Measurements from ENCODE around the gene NTM. TPM values are rescaled to one million over a fixed set of nuclear protein-coding genes. Genes with fewer than 3 reads are reported as not detected.

NTM gene
- total RNA-seq, 1 experiment from 2014 or later: 15.8 TPM

DNA sequence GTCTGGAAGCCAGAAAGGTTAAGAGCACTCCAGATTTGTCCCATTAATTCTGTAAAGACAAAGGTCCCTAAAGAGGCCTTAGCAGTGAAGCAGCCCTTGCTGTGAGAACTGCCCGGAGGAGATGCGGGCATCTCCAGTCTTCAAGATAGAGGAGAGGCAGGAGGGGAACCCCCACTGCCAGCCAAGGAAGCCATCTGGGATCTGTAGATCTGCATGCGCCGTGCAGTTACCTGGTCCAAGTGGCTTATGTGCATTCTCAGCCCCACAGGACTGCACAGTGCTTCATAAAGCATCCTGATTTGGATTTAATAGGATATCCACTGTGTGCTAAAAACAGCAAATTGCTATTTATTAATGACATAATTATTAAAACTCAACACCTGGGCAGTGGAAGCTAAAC is 834.6 kb downstream of the NTM start:
- no peak for DNase-seq (ENCODE audit: low read depth)

DNA sequence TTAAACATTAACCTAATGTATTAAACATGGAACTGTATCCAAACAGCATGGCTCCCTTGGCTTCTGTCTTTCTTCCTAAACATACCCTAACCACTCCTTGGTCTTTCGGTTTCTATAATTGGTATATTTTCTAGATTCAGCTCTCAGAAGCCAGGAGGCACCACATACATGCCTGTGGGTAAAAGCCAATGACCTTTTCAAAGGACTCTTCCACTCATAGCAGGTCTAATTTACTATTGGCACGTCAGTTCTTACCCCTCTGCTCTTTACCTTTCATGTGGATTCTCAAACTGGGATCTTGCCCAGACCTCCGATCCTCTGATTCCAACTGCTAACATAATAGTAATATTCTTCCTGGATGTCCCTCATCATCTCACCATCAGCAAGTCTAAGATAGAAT is 835.1 kb downstream of the NTM start:
- no peak for DNase-seq (ENCODE audit: low read depth)

DNA sequence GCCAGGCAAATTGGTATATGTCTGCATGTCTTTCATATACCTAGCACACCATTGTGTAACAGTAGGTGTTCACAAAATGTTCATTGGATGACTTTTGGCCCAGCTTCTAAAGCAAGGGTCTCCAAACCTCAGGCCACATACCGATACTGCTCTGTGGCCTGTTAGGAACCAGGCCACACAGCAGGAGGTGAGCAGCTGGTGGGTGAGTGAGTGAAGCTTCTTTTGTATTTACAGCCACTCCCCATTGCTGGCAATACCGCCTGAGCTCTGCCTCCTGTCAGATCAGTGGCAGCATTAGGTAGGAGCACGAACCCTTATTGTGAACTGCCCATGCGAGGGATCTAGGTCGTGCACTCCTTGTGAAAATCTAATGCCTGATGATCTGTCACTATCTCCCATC is 836.6 kb downstream of the NTM start:
- no peak for DNase-seq (ENCODE audit: low read depth)

DNA sequence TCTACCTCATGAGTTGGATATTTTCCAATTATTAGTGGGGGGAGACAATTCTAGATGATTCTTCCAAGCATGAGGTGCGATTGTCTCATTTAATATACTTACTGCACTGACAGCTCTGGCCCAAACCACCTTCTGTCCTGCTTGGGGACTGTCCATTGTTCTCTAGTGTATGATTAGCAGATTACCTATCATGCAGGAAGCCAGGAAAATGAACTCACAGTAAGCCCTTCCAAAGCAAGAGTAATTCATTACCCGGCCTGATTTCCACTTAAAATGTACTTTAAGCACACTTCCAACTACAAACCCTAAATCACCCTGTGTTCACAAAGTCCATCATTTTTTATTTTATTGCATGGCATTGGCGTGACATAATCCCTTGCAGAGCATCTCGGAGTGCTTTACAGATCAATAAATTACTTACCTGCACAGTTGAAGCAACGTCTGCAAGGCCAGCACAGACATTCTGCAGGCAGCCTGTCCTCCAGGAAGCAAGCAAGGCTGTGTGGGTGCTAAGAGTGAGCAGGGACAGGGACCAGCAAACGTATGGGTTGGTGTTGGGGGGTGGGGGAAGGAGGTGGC is 838.2 kb downstream of the NTM start:
- DNase-seq (ENCODE audit: low read depth): no peak

DNA sequence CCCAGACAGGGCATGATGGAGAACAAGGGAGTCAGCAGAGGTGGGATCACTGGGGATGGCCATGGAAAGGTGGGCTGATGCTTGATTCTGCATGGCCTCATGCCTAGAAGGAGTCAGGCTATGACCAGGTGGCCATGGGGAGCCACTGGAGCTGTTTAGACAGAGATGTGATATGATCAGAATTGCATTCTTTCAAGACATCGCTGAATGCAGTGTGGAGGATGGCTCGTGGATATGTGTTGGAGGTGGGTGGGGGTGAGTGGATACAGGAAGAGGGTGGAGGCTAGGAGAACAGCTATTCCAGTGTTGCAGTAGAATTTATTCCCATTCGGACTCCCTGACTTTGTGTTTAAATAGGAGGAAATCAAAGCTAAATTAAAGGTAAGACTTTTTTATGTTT is 841.1 kb downstream of the NTM start:
- no peak for DNase-seq (ENCODE audit: low read depth)

DNA sequence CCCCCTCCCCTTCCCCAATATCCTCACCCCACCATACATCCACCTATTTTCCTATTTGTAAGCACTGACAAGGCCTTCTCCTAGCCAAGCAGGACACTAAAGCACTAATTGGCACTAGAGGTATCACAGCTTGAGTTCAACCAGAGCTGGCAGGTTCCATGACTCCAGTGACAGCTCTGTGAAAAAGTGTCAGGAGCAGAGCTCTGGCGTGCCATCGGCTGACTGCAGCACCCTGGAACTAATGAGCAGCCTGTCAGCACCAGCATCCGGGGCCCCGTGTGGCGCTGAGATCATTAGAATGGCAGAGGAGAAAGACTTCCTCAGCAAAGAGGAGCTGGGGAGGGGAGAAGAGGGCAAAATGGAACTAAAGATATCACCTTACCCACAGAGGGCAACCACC is 847.4 kb downstream of the NTM start:
- no peak for DNase-seq (ENCODE audit: low read depth)

DNA sequence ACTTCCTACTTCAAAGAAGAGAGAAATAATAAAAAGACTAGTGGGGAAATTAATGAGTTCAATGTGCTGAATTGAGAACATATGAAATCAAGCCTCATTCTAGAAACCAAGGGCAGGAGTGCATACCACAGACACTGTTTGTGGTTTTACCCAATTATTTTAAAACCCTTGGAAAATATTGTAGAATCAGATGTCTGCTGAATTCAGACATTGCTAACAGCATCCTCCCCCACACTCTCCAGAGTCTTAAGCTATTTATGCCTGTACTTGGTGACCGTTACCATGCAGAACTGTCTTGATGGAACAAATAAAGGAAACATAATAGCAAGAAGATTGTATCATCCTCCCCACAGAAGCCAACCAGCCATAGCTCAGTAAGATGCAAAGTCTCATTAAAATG is 850.1 kb downstream of the NTM start:
- DNase-seq (ENCODE audit: low read depth): no peak

DNA sequence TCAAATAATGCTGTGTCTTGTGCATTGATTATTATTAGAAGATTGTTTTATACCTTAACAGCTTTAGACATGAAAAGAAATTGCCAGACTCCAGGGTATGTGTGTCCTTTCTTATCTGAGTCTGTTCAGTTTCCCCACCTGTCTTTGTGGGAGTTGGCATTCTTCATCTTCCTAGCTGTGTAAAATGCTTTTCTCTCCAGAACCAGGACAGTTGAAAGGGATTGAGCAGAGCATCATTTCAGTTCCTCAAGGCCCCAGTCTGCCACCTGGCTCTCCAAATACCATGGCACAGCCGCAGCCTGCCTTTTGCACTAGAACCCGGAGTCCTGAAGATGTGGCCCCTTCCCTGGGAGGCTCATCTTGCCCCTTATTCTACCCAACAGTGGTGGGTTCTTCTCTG is 851.9 kb downstream of the NTM start:
- no peak for DNase-seq (ENCODE audit: low read depth)

DNA sequence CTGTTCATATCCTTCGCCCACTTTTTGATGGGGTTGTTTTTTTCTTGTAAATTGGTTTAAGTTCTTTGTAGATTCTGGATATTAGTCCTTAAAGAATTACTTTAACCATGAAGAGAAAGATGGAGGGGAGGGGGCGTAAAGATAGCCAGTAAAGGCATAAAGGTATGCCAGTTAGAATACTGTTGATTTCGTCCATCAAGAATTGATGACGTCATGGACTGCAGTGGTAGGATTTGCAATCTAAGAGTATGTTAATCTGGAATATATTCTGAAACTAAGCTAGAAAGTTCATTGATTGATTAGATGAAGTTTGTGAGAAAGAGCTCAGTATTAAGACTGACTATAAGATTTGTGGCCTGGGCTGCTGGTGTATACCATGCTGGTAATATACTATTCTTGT is 856.1 kb downstream of the NTM start:
- DNase-seq (ENCODE audit: low read depth): no peak

DNA sequence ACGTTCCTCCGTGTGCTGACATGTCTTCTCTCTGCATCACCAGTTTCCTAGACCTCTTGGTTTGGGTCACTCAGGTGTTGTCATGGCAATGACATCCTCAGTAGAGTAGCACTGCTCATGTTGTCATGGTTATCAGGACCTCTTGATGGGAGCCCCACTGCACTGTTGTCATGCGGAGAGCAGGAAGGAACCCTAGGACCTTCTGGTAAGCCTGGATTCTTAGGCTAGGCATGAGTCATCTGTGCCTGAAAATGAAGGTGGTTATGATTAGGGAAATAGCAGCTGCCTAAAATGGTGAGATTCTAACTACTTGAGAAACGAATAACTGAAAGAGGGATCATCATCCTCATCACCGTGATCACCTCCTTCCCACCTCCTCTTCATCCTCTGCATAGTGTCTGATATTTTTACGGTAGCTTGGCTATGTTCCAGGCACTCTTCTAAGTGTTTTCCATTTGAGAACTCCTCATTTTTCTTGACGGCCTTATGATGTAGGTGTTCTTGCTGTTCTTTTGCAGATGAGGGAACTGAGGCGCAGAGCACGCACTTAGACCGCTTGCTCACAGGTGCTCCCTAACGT is 858.4 kb downstream of the NTM start:
- peak; percentile 6 for DNase-seq (ENCODE audit: low read depth)

DNA sequence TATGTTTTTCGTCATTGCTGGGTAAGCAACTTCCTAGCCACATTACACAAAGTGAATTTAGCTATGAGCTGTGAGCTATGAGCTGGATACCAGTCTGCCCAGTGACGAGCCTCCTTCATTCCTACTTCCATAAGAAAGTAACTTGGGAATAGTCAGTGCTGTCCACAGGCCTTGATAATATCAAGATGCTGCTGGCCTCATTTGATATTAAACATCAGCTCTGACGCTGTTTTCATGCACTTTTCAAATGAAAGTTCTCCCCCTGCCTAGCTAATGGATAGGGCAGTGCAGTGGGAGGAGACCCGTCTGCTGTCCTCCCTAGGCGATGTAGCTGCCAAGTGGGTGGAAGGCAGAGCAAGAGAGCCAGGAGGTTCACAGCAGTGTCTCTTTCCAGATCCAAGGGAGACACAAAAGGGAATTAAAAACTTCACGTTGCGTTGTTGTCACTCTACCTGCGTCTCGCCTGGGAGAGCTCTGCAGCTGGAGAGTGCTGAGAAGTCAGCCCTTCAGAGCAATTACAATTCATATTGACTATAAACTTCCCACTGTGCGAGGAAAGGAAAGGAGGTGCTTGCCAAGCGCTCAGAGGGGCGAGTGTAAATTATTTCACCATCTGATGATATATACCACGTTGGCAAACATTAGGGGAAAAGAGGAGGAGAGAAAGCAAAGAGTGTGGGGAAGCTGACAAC is 861.4 kb downstream of the NTM start:
- DNase-seq (ENCODE audit: low read depth): no peak

DNA sequence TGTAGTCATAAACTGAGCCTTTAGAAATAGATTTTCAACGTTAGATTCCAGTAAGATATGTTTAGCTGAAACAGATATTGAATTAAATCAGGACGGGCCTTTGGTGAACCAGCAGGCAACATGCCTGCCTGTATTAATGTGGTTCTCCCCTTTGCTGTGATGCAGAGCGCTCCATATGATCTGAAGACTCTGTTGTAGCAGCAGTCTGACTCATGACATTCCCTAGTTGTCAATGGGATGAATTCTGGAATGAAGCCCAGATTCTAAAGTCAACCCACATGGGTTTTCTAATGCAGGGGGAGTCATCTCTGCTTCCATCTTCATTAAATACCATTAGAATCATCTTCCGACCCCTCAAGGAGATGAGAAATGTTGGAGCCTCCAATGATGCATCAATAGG is 864.5 kb downstream of the NTM start:
- peak; percentile 51 for DNase-seq (ENCODE audit: low read depth)

DNA sequence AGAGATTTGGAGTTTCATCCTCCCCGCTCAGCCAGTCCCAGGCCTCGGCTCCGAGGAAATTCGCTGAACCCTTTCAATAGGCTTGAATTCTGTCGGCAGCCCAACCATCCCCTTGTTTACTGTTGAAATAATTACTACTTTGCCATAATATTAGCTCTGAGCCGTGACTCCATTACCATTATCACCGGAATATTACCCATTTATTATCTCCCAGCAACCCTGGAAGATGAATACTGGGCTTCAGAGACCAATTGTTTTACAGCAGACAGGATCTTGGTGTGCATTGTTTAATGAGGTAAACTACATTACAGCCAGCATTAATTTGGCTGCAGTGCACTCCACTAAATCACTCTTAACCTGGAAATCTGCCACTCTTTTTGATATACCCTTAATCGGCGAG is 867.4 kb downstream of the NTM start:
- DNase-seq (ENCODE audit: low read depth): no peak

DNA sequence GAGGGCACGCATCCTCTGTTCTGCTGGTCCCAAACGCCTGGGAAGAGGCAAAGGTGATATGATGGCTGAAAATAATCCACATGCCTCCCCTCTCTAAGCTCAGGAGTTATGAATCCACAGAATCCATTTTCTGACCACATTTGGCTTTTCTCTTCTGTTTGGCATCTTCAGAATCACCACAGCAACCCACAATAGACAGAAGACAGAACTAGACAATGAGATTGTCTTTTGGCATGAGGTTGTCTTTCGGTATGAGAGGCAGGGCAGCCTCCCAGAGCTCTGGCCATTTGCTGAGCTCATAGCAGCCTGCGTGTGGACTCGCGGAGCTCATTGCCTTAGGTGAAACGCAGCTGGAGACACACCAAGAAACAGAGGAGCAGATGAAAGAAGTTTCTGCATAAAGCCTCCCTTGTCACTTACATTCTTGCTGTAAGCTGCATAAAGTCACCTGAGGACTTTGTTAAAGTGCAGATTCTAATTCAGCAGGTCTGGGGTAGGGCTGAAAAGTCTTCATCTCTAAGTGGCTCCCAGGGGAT is 868.0 kb downstream of the NTM start:
- no peak for DNase-seq (ENCODE audit: low read depth)

DNA sequence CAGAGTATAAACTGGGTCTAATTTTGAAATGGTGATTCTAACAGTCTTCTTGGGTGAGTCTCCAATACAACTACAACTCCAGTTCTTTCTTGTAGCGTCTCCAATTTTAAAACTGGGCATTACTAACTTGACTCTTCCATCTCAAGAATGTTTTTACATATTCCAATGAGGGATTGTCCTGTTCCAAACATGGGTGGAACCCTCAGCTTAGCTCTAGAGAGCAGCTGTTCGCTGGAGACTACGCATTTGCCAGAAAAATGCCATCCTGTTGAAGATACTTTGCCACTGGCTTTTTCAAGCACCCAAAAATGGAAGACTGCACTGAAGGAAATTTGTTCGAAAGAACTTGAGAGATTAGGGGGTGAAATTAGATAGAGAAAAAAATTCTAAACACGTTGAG is 870.0 kb downstream of the NTM start:
- no peak for DNase-seq (ENCODE audit: low read depth)

DNA sequence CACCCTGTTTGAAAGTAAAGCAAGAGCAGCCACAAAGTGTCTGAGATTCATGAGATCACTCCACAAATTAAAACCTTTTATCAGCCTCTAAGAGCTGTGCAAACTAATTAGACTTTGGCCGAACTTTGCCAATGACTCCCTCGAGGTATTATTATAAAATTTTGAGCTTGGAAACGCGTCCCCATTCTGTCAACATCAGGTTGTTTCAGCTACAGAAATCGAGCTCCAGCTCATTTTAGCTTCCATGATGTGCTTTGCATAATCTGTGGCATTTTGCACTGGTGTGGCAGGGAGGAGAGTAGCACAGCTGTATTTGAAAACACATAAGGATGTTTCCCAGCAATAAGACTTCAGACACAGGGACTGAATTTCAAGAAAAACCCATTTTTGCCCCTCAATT is 872.2 kb downstream of the NTM start:
- DNase-seq (ENCODE audit: low read depth): no peak

DNA sequence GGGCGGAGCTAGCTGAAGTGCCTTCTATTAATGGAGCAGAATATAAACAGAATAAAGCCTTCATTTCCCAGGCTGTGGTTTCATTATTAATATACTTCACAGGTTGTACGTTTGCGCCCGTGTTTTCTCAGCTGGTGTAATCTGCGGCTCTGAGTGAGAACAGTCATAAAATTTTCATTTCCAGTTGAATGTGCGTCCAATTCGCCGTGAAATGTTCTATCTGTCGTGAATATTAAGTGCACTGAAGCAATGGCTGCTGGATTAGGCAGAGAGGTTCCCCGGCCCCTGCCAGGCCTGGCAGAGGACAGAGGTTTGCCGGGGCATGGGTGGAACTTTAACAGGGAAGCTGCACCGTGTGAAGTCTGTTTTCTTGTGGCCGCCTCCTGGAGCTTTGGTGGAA is 874.4 kb downstream of the NTM start:
- DNase-seq (ENCODE audit: low read depth): no peak

DNA sequence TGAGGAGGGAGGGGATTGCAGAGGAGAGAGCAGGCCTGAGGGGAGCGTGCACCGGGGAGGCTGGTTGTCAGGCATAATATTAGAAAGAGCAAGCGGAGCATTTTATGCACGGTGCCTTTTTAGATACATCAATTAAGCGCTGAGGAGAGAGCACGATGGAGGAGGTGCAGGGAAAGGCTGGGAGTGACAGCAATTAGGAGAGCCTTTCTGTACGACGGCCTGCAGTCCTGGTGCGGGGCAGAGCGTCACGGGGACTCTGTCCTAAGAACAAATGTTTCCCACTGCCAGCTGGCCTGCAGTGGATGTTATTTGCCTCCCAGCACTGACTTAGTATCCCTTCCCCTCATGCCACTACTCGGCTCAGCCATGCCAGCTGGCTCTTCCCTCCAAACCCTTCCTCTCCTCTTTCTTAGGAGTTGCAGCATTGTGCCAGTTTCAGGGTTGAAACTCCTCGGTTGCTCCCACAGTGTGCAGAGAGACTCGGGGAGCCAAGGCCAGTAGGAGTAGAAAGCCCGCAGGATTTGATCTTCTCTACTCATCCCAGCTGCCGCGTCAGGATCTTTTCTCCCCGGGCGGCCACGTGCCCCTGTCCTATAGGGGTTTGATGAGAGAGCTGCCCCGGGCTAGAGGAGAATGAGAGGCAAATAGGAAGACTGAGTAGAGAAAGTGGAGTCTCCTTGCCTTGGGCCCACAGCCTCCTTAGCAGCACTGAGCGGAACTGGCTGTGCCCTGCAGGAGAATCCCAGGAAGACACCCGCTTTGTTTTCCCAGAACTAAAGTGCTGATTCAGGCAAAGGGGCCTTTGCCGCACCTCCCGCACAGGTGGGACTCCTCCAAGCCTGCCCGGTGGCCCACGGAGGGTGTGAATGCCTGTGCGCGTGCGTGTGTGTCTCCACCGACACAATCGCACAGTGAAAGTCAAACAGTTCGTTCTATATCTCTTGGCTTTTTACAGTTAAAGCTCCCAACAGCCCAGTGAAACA is 875.3 kb downstream of the NTM start:
- no peak for DNase-seq (ENCODE audit: low read depth)

DNA sequence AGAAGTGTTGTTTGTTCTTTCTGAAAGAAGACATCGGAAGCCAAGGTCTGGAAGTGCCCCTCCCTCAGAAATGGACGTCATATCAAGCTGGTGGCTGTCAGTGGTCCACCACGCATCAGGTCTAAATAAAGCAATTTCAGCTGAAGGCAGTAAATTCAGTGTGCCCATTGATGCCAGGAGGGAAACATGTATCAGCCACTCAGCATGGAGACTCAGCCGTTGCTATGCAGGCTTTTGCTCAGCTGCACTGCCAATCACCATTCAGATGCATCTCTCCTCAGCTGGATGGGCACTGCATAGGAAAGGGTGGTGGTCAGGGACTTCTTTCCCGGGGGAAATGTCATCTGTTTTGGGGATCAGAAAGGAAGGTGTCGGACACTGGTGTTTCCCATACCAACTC is 878.2 kb downstream of the NTM start:
- DNase-seq (ENCODE audit: low read depth): no peak

DNA sequence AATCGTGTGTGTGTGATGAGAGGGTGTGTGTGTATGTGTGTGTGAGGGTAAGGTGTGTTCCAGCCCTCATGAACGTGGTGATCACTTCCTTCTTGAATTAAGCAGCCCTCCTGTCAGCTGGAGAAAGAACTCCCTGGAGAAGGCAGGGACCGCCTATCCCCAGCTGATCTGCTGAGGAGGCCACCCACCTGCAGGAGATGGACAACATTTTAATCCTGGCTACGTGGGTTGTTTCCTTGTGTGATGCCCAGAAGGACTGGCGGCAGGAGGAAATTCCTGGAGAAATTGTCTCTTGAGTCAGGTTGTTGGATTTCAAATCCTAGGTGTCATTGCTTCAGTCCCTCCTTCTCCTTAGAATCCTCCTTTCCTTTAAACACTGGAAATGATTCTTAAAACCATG is 878.8 kb downstream of the NTM start:
- no peak for DNase-seq (ENCODE audit: low read depth)

DNA sequence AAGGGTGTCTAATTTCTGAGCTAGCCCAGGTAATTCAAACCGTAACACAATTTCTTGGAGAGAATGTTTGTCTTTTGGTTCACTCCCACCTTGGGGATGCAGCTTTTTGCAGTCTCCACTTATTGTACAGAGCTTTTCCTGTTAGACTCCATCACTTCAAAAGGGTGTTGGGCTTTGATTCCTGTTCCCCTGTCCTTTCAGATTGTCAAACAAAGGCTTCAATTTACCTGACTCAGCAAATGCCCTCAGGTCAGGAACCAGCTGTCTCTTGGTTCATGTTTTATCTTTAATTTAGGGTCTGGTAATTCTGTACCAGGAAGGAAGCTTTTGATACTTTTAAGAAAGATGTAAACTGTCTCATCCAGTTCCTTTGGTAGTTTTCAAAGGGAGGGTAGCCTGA is 880.6 kb downstream of the NTM start:
- DNase-seq (ENCODE audit: low read depth): no peak
